Right lobe of liver (tissue), 4 donors: ENCODE measurements around the gene WDFY1.

Experiments
- CTCF ChIP-seq, 4 donors: fragments of 200-600 bp in 3 of 4; fragments of 450-650 bp in 1 of 4; IDR thresholded peaks; one replicate each; pipeline versions ENCODE4 v1.5.1 to v1.8.0; 2016 to 2022; ENCODE audit warnings: antibody characterized with exemption in 4 of 4, mild to moderate bottlenecking in 2 of 4
- POLR2A ChIP-seq: fragments of 450-650 bp; IDR thresholded peaks from one replicate; pipeline ENCODE4 v1.6.1; 2017; ENCODE audit warnings: antibody characterized with exemption, mild to moderate bottlenecking
- donor health status: DM: no; HTN: no; CAD: no.
- donor health status: DM: no; HTN: no; CAD: no.
- donor health status: DM: no; HTN: yes; CAD: no.

- TF ChIP-seq CTCF (IDR thresholded peaks at IDR 0.05) (no peak), POLR2A (no peak)
Measured at GRCh38 chr2:223870840-223871611, 74.1 kb downstream of the WDFY1 start.
